Endothelial cell of umbilical vein (primary cell): ENCODE data around the gene DNAJC6. TPM values are rescaled to one million over a fixed set of nuclear protein-coding genes. Genes with fewer than 3 reads are reported as not detected.

Experiments
- BruUV-seq: library from RNA; stranded (reverse); fragments of 400-500 nt; replicated peaks from 2 replicates; lab custom pipeline; 2021; lab: Mats Ljungman, UMichigan
- CTCF ChIA-PET: fragments of 300-600, 350-600 bp; sonication (Branson Sonifier 250); formaldehyde crosslinking; loops from one replicate; lab custom pipeline; 2021; ENCODE audit warnings: antibody characterized with exemption, inconsistent platforms; lab: Charles Lee
- POLR2A ChIA-PET: fragments of 300-600, 350-600 bp; sonication (Branson Sonifier 250); formaldehyde crosslinking; loops from one replicate; lab custom pipeline; 2021; ENCODE audit warnings: antibody characterized with exemption, inconsistent platforms; lab: Charles Lee
- DNase-seq: peaks from one replicate; pipeline ENCODE4 v3.0.0-alpha.2; 2011; ENCODE audit warnings: low read depth, low spot score
- FAIRE-seq: peaks from 2 replicates; lab custom pipeline; 2011; peaks lifted over from hg19 to GRCh38; lab: Jason Lieb, UNC
- H2AFZ ChIP-seq: 2 replicates; pipeline ENCODE4 v1.6.0; 2012; ENCODE audit warnings: low read depth, low read length, control low read depth, inconsistent platforms
- H3K27ac ChIP-seq: 2 replicates; pipeline ENCODE4 v1.5.1; 2011; ENCODE audit warnings: low read depth, mild to moderate bottlenecking, control low read depth, low read length, moderate library complexity; ENCODE audit not compliant: insufficient read depth
- H3K27me3 ChIP-seq, 2 experiments: 2 replicates each; pipeline versions ENCODE4 v1.6.0 to v1.6.1; 2011; ENCODE audit warnings: low read length in 2 of 2, mixed read lengths in 1 of 2; ENCODE audit not compliant: control insufficient read depth in 2 of 2, insufficient read depth in 2 of 2
- H3K36me3 ChIP-seq, 2 experiments: 2 replicates in 1 of 2; 3 replicates in 1 of 2; pipeline ENCODE4 v1.5.1; 2011; ENCODE audit warnings: low read length in 2 of 2, mild to moderate bottlenecking in 1 of 2, moderate library complexity in 1 of 2; ENCODE audit not compliant: control insufficient read depth in 2 of 2, insufficient read depth in 2 of 2; ENCODE audit errors: extremely low read depth in 1 of 2
- H3K4me1 ChIP-seq: 3 replicates; pipeline ENCODE4 v1.5.1; 2011; ENCODE audit warnings: mild to moderate bottlenecking, low read length; ENCODE audit not compliant: control insufficient read depth, insufficient read depth; ENCODE audit errors: extremely low read depth
- H3K4me2 ChIP-seq: 2 replicates; pipeline ENCODE4 v1.6.1; 2011; ENCODE audit warnings: low read length, control low read depth, mixed read lengths; ENCODE audit not compliant: insufficient read depth
- H3K4me3 ChIP-seq, 3 experiments: fragments of 200-600 bp in 1 of 3; sonication (generic), shearing (Covaris generic) in 1 of 3; replicated peaks in 1 of 3; 2 replicates each; pipeline ENCODE4 v1.5.1; 2011 to 2016; ENCODE audit warnings: control low read depth in 3 of 3, low read length in 3 of 3, mild to moderate bottlenecking in 2 of 3, inconsistent platforms in 1 of 3, low read depth in 1 of 3, moderate library complexity in 1 of 3; ENCODE audit not compliant: insufficient read depth in 1 of 3
- H3K79me2 ChIP-seq: 2 replicates; pipeline ENCODE4 v1.6.0; 2012; ENCODE audit warnings: low read length, inconsistent platforms; ENCODE audit not compliant: control insufficient read depth, insufficient read depth
- H3K9ac ChIP-seq: replicated peaks from 2 replicates; pipeline ENCODE3; 2011; ENCODE audit warnings: low read length, control low read depth; ENCODE audit not compliant: insufficient read depth; ENCODE audit errors: extremely low read depth
- H3K9me1 ChIP-seq: replicated peaks from 3 replicates; pipeline ENCODE4 v1.6.0; 2011; ENCODE audit warnings: mild to moderate bottlenecking, low read length; ENCODE audit not compliant: control insufficient read depth, insufficient read depth; ENCODE audit errors: extremely low read depth
- H3K9me3 ChIP-seq: replicated peaks from 2 replicates; pipeline ENCODE4 v1.5.1; 2012; ENCODE audit warnings: low read length, inconsistent platforms; ENCODE audit not compliant: control insufficient read depth, insufficient read depth
- H4K20me1 ChIP-seq: replicated peaks from 2 replicates; pipeline ENCODE3; 2011; ENCODE audit warnings: mild to moderate bottlenecking, low read length; ENCODE audit not compliant: control insufficient read depth, insufficient read depth; ENCODE audit errors: extremely low read depth
- EZH2 ChIP-seq: IDR thresholded peaks from 2 replicates; pipeline ENCODE4 v1.6.1; 2012; ENCODE audit warnings: borderline replicate concordance, low read depth, mild to moderate bottlenecking, moderate library complexity, low read length, inconsistent platforms; ENCODE audit not compliant: severe bottlenecking
- FOS ChIP-seq: IDR thresholded peaks from 2 replicates; pipeline ENCODE4 v1.6.1; 2011; ENCODE audit warnings: mild to moderate bottlenecking, low read length, moderate library complexity, borderline replicate concordance; ENCODE audit not compliant: insufficient read depth
- GATA2 ChIP-seq: IDR thresholded peaks from 2 replicates; pipeline ENCODE4 v1.7.0; 2011; ENCODE audit warnings: low read depth, mild to moderate bottlenecking, moderate library complexity, mixed read lengths, low read length; ENCODE audit not compliant: insufficient read length, insufficient read depth
- JUN ChIP-seq: IDR thresholded peaks from 2 replicates; pipeline ENCODE4 v1.6.1; 2011; ENCODE audit warnings: borderline replicate concordance, low read depth; ENCODE audit not compliant: insufficient read length, insufficient read depth
- MYC ChIP-seq: IDR thresholded peaks from one replicate; pipeline ENCODE4 v1.6.1; 2011; ENCODE audit warnings: mild to moderate bottlenecking, low read depth, low read length
- POLR2A ChIP-seq: IDR thresholded peaks from 2 replicates; pipeline ENCODE4 v1.6.1; 2012; ENCODE audit warnings: low read depth, mild to moderate bottlenecking, control low read depth, low read length
- POLR2AphosphoS5 ChIP-seq: IDR thresholded peaks from 2 replicates; pipeline ENCODE4 v1.6.1; 2012; ENCODE audit warnings: low read depth, mild to moderate bottlenecking, control low read depth, low read length, moderate library complexity; ENCODE audit not compliant: insufficient read depth
- dilution Hi-C: fragments of 300-500 bp; cut with MboI; formaldehyde crosslinking; loops from one replicate; pipeline ENCODE4 v1.15.0; 2019; ENCODE audit warnings: low sequenced_read_pairs; ENCODE audit not compliant: extremely low pct_ligation_motif_present
- intact Hi-C: fragments of 100-400 bp; cut with micrococcal nuclease; formaldehyde crosslinking; loops from one replicate; pipeline ENCODE4 v1.10.0; 2022
- polyA plus RNA-seq, 4 experiments: library from polyadenylated mRNA; depleted of rRNA in 3 of 4; stranded (reverse) in 3 of 4; unstranded in 1 of 4; fragments of >200 nt; gene quantifications; 2 replicates each; pipeline versions ENCODE4 v1.2.1 to v1.2.3, GENCODE V29; 2011 to 2012; ENCODE audit warnings: missing spikeins in 1 of 4
- total RNA-seq: library from RNA; stranded (reverse); gene quantifications from 2 replicates; pipeline ENCODE4 v1.2.3, GENCODE V29; 2021
- TF ChIP-seq, protein P1 (sequence below), 2 donors: IDR thresholded peaks; 1 replicate in 1 of 2; 2 replicates in 1 of 2; pipeline ENCODE4 v1.5.1; 2011; ENCODE audit warnings: low read length in 2 of 2, mild to moderate bottlenecking in 2 of 2, moderate library complexity in 2 of 2, control low read depth in 1 of 2, inconsistent platforms in 1 of 2, low read depth in 1 of 2; ENCODE audit not compliant: insufficient read depth in 1 of 2; ENCODE audit errors: extremely low read depth in 1 of 2
- TF ChIP-seq, protein P2 (sequence below): IDR thresholded peaks from 2 replicates; pipeline ENCODE4 v1.6.1; 2011; ENCODE audit not compliant: insufficient read depth, insufficient read length

DNAJC6 gene
- total and polyA plus RNA-seq, 2 donors (not counting 3 experiments of a cell fraction or from before 2014, with no cell fraction given): 2.3 to 4.9 TPM

DNA sequence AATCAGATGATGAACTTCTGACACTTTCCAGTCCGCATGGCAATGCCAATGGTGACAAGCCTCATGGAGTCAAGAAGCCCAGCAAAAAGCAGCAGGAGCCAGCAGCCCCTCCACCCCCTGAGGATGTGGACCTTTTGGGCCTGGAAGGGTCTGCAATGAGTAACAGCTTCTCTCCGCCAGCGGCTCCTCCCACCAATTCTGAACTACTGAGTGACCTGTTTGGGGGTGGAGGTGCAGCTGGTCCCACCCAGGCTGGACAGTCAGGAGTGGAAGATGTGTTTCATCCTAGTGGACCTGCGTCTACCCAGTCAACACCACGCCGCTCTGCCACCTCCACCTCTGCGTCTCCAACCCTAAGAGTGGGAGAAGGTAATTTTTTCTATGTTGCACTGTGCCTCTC lies 83.2 kb downstream of the DNAJC6 start:
- no peaks in the 10 kb centered on the region for H3K79me2 ChIP-seq
- TF ChIP-seq, protein P1, sequence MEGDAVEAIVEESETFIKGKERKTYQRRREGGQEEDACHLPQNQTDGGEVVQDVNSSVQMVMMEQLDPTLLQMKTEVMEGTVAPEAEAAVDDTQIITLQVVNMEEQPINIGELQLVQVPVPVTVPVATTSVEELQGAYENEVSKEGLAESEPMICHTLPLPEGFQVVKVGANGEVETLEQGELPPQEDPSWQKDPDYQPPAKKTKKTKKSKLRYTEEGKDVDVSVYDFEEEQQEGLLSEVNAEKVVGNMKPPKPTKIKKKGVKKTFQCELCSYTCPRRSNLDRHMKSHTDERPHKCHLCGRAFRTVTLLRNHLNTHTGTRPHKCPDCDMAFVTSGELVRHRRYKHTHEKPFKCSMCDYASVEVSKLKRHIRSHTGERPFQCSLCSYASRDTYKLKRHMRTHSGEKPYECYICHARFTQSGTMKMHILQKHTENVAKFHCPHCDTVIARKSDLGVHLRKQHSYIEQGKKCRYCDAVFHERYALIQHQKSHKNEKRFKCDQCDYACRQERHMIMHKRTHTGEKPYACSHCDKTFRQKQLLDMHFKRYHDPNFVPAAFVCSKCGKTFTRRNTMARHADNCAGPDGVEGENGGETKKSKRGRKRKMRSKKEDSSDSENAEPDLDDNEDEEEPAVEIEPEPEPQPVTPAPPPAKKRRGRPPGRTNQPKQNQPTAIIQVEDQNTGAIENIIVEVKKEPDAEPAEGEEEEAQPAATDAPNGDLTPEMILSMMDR (IDR thresholded peaks at IDR 0.05; ENCODE audit: extremely low read depth in 1 of 2, insufficient read depth in 1 of 2, low read depth in 1 of 2, low read length in 2 of 2): no peak
- no peak for TF ChIP-seq FOS
- no peak for TF ChIP-seq GATA2
- no peak for TF ChIP-seq POLR2A
- TF ChIP-seq POLR2AphosphoS5: no peak
- no peak for TF ChIP-seq EZH2
- TF ChIP-seq JUN: no peak
- TF ChIP-seq, protein P2, sequence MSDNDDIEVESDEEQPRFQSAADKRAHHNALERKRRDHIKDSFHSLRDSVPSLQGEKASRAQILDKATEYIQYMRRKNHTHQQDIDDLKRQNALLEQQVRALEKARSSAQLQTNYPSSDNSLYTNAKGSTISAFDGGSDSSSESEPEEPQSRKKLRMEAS: no peak
- no peak for TF ChIP-seq MYC
- H2AFZ ChIP-seq: no peak overlapping the region
- no peaks in the 10 kb centered on the region for H3K9me3 ChIP-seq
- no peaks in the 10 kb centered on the region for H3K36me3 ChIP-seq
- no peaks in the 10 kb centered on the region for H3K27me3 ChIP-seq
- dilution Hi-C loops (no loop called here), intact Hi-C loops (no loop called here)
- no TSS peak for BruUV-seq
- CTCF ChIA-PET: interaction anchor here (1.0 kb wide), 1 partner anchor 295 kb away, joined by 3 read pairs; no protein-coding TSS in a partner anchor
- POLR2A ChIA-PET: no interaction called here
- H3K4me2 ChIP-seq: no peak overlapping the region
- DNase-seq: no peak
- no peak overlapping the region for H3K9ac ChIP-seq
- peaks cover 22% of the 10 kb centered on the region for H3K4me1 ChIP-seq
- H4K20me1 ChIP-seq: no peaks in the 10 kb centered on the region
- H3K4me3 ChIP-seq: no peak overlapping the region
- H3K9me1 ChIP-seq: no peaks in the 10 kb centered on the region
- FAIRE-seq: no peak
- H3K27ac ChIP-seq: no peak overlapping the region
